GM11168 (cell line): ENCODE data around the gene FAM184A.

Experiments used
- in situ Hi-C: fragments of 300-500 bp; cut with MboI; formaldehyde crosslinking; loops from one replicate; pipeline ENCODE4 v1.12.0; 2022; ENCODE audit warnings: low sequenced_read_pairs; ENCODE audit not compliant: unreplicated experiment

The FAM184A gene

DNA sequence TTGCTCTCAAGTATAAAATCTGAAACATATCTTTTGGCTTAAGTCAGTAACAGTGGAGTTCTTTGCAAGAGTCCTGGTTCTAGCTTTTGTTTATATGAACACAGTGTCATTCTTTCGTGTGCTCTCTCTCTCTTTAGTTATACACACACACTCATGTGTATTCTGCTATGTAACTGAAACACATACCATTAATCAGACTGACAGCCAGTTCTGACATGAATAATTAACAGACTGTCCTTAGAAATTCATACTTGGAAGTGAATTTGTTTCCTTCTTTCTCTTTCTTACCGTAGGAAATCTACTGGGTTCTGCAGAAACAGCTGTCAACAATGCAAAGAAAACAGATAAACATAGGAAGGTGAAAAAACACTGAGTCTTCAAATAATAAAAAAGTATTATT lies 146.0 kb downstream of the FAM184A start:
- in situ Hi-C loops, result no loop called here

DNA sequence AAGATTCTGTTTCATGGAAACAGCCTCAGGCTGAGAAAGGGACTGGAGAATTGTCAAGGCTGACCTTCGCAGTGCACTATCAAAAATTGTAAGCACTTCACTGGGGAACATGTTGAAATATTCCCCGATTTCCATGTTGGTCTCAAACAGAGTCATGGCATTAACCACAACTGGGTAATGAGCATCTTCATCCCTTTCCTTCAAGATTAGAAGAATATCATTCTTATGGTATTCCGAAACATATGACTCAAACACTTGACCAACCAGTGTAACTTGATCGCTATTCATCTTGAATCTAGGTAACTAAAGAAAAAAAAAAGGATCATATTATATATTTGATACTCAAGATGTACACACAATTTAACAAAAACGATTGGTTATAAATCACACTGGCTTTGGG lies 147.0 kb downstream of the FAM184A start:
- in situ Hi-C loops, result no loop called here

DNA sequence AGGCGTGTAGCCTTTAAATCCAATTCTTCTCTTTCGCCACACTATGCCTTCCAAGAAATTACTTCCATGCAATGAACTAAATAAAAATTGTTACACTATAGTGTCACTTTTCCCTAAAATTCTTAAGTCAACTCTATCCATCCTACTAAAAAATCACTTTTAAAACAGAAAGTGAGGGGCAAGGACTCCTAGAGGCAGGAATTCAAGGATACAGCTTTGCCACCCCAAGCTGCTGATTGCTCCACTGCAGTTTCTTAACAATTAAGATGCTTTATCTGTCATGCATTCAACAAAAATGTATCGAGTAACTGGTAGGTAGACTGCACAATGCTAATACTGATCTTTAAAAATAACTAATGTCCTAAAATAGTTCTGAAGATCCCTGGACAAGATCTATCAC lies 147.8 kb downstream of the FAM184A start:
- in situ Hi-C loops, result no loop called here

DNA sequence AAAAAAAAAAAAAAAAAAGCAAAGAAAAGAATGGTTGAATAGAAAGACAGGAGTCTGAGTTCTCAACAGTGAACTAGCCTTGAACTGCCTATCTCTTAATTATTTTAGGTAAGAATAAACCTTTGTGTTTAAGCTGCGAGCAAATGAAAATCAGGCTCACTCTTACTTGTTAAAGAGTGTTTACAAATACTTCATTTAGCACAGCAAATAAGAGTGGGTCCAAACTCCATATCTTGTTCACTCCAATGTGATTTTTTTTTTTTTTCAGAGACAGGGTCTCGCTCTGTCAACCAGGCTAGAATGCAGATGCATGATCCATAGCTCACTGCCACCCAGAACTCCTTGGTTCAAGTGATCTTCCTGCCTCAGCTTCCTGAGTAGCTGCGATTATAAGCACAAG lies 155.4 kb downstream of the FAM184A start:
- in situ Hi-C loops, result no loop called here

DNA sequence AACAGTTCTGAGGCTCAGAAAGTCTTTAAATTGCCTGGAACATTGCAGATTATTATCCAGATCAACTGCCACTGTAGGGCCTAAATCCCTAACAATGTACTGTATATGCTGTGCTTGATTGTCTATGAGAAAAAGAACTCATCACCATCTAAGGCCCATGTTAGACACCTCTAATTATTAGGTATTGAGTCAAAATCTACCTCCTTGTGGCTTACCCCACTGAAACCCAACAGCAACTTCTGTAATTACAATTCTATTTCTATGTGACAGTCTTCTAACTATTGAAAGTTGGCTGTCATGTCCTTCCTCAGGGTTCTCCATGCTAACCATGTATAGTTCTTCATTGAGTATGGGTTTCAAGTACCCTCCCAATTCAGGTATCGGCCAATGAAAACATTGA lies 157.4 kb downstream of the FAM184A start:
- in situ Hi-C loops, result no loop called here

DNA sequence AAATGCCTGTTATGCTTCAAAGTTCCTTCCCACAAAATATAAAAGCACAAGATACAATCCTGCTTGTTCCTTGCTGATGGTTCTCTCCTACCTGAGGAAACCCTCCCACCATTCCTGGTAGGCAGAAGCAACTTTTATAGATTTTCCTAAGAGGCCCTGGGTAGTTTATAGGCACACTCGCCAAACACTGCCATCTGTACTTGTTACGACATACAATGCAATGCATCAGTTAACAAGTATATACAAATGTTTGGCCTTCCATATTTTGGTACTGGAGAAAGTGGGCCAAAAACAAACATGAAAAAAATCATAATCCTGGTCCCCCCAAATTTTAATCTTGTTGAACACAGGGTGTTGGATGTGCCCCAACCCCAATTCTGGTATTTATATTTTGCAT lies 160.1 kb downstream of the FAM184A start:
- in situ Hi-C loops, result no loop called here

DNA sequence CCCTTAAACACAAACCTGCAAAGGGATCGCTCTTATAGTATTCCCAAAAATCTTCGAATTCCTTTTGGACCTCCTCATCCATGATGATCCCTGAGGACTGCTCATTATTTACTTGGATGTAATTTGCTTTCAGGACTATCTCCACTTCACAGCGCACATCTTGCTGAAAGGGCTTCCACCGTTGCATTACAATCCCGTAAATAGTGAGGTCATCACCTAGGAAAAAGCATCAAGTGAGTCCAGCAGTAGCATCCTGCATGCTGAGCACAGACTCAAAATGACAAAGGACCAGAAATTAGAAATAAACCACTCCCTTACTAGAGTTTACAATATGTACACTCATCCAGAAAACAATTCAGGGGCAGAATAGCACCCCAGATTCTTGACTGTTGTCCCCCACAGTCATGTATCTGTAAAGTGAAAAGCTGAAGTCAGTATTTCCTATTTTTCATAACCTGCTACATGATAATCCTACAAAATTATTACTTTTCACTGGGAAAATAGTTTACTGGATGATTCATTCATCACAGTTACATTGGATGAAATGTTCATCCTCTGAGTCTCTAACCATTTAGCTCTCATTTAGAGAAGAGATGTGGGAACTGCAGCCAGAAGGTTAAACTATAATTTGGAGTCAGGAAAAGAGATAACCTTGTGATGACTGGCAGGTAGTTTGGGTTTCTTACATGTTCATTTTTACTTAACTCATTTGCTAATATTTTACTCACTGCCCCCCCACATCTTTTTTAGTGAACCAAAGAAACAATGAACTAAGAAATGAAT lies 160.7 kb downstream of the FAM184A start:
- in situ Hi-C loops, result no loop called here

DNA sequence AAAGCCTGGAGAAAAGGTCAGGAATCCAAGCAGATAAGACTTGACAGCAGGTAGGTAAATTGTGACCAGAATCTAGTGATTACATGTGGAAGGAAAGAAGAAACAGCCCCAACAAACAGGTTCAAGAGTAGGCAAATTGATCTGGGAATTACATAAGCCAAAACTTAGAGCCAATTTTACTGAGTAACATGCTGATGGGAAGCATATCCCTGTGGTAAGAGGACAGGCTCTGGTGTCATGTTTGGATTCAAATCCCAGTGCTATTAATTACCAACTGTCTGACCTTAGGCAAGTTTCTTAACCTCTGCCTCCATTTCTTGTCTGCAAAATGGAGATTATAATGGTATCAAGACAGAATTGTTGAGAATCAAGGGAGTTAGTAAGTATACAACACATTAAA lies 163.9 kb downstream of the FAM184A start:
- in situ Hi-C loops, result no loop called here

DNA sequence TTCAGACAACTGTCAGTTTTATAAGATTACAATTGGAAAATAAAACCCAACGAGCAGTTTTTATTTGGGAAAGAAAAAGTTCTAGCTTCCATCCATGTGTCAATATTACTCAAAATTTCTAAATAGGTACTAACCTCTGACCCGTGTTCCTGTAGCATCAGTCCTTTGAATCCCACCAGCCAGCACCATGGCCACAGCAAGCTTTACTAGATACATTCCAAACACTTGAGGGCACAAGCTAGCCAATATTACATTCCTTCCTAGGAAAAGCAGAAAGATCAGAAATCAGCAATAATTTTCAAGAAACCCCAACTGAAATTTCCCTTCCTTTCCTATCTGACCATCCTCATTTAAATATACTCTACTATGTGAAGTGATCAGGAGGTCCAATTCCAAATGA lies 165.3 kb downstream of the FAM184A start:
- in situ Hi-C loops, result no loop called here

DNA sequence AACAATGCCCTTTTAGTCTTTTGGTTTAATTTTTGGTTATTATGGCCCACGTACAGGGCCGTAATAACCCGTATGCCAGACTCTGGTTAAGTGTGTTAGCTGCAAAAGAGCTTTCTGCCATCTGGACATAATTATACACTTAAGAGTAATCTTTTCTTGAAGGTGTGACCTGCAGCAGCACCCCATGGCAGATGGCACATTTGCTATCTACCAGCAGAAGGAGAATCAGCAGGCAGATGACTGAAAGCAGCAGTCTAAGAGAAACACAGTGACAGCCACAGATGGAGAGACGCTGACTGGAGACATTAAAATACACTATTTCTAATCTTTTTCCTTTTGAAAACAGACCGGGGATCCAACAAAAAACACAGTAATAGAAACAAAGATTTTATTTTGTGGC lies 165.8 kb downstream of the FAM184A start:
- in situ Hi-C loops, result no loop called here
